ENCODE results near the gene UNC5A. TPM values are rescaled to one million over a fixed set of nuclear protein-coding genes. Genes with fewer than 3 reads are reported as not detected.

UNC5A gene
- total RNA-seq, 1 donor from 2014 or later, result not detected

DNA sequence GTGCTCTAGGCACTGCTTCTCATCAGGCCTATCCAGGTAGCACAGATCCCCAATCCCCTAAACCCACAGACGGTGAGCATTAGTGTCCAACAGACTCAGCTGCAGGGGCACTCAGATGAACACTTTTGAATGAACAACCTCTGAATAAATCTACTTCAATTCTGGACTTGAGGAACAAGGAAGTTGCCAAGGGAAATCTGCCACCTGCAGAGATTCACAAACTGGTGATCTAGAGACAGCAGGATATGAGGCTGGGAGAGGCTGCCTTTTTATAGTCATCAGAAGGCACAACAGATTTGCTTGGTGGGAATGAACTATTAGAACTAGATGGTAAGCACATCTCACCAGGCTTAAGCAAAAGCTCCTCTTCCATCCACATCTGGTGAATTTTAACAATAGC is 95.8 kb downstream of the UNC5A start:
- no peak overlapping the region for H3K27ac Mint-ChIP-seq (ENCODE audit: unreplicated experiment)
- H3K36me3 Mint-ChIP-seq (ENCODE audit: low read depth, unreplicated experiment), result peaks cover 30% of the 10 kb centered on the region
- no peak overlapping the region for H3K4me3 Mint-ChIP-seq (ENCODE audit: unreplicated experiment)
- TF ChIP-seq, protein P1, sequence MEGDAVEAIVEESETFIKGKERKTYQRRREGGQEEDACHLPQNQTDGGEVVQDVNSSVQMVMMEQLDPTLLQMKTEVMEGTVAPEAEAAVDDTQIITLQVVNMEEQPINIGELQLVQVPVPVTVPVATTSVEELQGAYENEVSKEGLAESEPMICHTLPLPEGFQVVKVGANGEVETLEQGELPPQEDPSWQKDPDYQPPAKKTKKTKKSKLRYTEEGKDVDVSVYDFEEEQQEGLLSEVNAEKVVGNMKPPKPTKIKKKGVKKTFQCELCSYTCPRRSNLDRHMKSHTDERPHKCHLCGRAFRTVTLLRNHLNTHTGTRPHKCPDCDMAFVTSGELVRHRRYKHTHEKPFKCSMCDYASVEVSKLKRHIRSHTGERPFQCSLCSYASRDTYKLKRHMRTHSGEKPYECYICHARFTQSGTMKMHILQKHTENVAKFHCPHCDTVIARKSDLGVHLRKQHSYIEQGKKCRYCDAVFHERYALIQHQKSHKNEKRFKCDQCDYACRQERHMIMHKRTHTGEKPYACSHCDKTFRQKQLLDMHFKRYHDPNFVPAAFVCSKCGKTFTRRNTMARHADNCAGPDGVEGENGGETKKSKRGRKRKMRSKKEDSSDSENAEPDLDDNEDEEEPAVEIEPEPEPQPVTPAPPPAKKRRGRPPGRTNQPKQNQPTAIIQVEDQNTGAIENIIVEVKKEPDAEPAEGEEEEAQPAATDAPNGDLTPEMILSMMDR (IDR thresholded peaks at IDR 0.05; ENCODE audit: unreplicated experiment), result no peak
- H3K4me1 Mint-ChIP-seq (ENCODE audit: unreplicated experiment), result peaks cover 3% of the 10 kb centered on the region
- peaks cover 4% of the 10 kb centered on the region for H3K27me3 Mint-ChIP-seq (ENCODE audit: unreplicated experiment)
- DNase-seq (ENCODE audit: low spot score), result no peak
- H3K9me3 Mint-ChIP-seq (ENCODE audit: unreplicated experiment), result no peaks in the 10 kb centered on the region

DNA sequence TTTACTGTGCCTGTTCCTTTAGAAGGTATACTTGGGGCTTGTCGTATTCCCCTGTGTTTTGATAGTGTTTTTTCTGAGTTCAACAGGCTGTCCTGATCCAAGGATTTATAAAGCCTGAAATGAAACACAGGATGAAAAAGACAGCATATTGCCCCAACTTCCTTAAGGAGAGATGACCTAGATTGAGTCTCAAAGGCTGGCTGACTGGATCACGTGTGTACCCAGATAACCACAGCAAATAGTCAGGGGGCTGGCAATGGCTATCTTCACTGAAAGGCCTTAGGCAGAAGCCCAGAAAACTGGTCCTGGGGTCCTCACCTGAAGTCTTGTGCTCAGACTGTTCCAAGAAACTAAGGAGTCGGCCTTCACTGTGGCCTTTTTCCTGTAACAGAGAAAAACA is 96.4 kb downstream of the UNC5A start:
- Mint-ChIP-seq H3K4me3 (ENCODE audit: unreplicated experiment) (peak overlapping the region; percentile 7), H3K4me1 (ENCODE audit: unreplicated experiment) (peaks cover 3% of the 10 kb centered on the region), H3K9me3 (ENCODE audit: unreplicated experiment) (no peaks in the 10 kb centered on the region), H3K36me3 (ENCODE audit: low read depth, unreplicated experiment) (peaks cover 29% of the 10 kb centered on the region), H3K27me3 (ENCODE audit: unreplicated experiment) (peaks cover 4% of the 10 kb centered on the region), H3K27ac (ENCODE audit: unreplicated experiment) (no peak overlapping the region)
- TF ChIP-seq, protein P1 (IDR thresholded peaks at IDR 0.05; ENCODE audit: unreplicated experiment), result no peak
- DNase-seq (ENCODE audit: low spot score), result no peak

DNA sequence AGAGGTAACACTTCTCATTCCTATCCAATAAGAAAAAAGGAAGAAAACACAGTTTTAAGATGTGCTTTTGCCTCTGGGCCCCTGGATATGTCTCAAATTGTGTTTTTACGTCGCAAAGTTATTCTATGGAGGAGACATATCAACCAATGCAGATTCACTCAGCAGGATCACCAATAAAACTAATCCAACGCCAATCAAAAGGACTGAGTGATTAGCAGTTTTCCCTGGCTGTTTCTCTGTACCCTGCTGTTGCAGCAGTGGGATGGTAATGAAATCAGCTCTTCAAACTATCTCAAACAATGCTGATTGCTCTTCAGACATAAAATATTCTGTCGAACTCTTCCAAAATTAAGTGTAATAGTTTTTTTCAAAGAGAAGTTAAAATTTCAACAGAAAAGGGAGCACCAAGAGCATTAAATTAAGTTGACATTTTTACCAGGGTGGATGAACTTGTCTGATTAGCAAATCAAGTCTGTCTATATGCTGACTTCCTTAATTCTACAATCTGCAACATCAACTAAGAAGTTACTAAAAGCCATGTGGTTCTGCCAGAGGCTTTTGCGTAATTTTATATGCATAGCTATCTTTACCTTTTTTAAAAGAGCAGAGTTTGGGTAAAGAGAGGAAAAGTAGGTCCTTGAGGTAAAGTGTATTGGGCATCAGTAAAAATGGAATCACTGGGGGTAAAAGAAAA is 98.5 kb downstream of the UNC5A start:
- Mint-ChIP-seq H3K27ac (ENCODE audit: unreplicated experiment) (no peak overlapping the region), H3K9me3 (ENCODE audit: unreplicated experiment) (no peaks in the 10 kb centered on the region), H3K4me1 (ENCODE audit: unreplicated experiment) (peaks cover 3% of the 10 kb centered on the region), H3K36me3 (ENCODE audit: low read depth, unreplicated experiment) (peaks cover 18% of the 10 kb centered on the region), H3K27me3 (ENCODE audit: unreplicated experiment) (no peaks in the 10 kb centered on the region), H3K4me3 (ENCODE audit: unreplicated experiment) (no peak overlapping the region)
- DNase-seq (ENCODE audit: low spot score), result no peak
- TF ChIP-seq, protein P1 (IDR thresholded peaks at IDR 0.05; ENCODE audit: unreplicated experiment), result no peak

DNA sequence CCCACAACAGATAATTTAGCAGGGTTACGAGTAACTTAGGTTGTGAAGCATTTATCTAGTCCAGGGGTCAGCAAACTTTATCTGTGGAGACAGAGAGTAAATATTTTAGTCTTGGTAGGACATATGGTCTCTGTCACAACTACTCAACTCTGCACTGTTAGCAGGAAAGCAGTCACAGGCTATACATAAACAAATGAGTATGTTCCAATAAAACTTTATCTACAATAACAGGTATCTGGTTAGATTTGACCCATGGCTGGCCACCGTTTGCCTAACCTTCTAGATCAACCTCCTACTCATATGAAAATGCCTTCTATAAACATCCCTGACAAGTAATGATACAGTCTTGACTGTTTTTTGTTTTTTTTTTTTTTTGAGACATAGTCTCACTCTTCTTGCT is 101.8 kb downstream of the UNC5A start:
- Mint-ChIP-seq H3K4me1 (ENCODE audit: unreplicated experiment) (peaks cover 3% of the 10 kb centered on the region), H3K9me3 (ENCODE audit: unreplicated experiment) (no peaks in the 10 kb centered on the region), H3K4me3 (ENCODE audit: unreplicated experiment) (no peak overlapping the region), H3K27me3 (ENCODE audit: unreplicated experiment) (no peaks in the 10 kb centered on the region), H3K27ac (ENCODE audit: unreplicated experiment) (no peak overlapping the region), H3K36me3 (ENCODE audit: low read depth, unreplicated experiment) (no peaks in the 10 kb centered on the region)
- DNase-seq (ENCODE audit: low spot score), result no peak
- TF ChIP-seq, protein P1 (IDR thresholded peaks at IDR 0.05; ENCODE audit: unreplicated experiment), result no peak

DNA sequence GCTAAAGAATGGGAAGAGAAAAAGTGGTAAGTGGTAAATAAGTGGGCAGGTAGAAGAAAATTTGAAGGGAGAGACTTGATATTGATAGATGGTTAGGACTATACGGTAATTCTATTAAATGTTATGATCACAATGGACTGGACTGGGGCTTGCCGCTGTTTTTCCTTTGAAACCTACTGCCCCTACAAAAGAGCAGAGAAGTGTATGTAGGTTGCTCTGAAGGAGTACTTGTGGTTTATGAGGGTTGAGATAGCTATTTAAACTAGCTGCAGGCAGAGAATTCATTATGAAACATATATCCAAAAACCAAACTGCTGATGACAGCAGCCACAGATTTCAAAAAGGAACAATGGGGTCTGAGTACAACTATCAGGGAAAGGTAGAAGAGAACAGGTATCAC is 105.5 kb downstream of the UNC5A start:
- no peak overlapping the region for H3K27ac Mint-ChIP-seq (ENCODE audit: unreplicated experiment)
- peaks cover 8% of the 10 kb centered on the region for H3K36me3 Mint-ChIP-seq (ENCODE audit: low read depth, unreplicated experiment)
- DNase-seq (ENCODE audit: low spot score), result no peak
- H3K27me3 Mint-ChIP-seq (ENCODE audit: unreplicated experiment), result no peaks in the 10 kb centered on the region
- TF ChIP-seq, protein P1 (IDR thresholded peaks at IDR 0.05; ENCODE audit: unreplicated experiment), result no peak
- no peaks in the 10 kb centered on the region for H3K9me3 Mint-ChIP-seq (ENCODE audit: unreplicated experiment)
- no peak overlapping the region for H3K4me3 Mint-ChIP-seq (ENCODE audit: unreplicated experiment)
- no peaks in the 10 kb centered on the region for H3K4me1 Mint-ChIP-seq (ENCODE audit: unreplicated experiment)

Data from endothelial cell (in vitro differentiated cells).